Measurements from ENCODE around the gene CLCN5. TPM values are rescaled to one million over a fixed set of nuclear protein-coding genes. Genes with fewer than 3 reads are reported as not detected.

The CLCN5 gene
- total and polyA plus RNA-seq, 2 of the 13 experiments (the other 11 are each of a cell fraction or from before 2014, with no cell fraction given), result 7.8 to 27.3 TPM

DNA sequence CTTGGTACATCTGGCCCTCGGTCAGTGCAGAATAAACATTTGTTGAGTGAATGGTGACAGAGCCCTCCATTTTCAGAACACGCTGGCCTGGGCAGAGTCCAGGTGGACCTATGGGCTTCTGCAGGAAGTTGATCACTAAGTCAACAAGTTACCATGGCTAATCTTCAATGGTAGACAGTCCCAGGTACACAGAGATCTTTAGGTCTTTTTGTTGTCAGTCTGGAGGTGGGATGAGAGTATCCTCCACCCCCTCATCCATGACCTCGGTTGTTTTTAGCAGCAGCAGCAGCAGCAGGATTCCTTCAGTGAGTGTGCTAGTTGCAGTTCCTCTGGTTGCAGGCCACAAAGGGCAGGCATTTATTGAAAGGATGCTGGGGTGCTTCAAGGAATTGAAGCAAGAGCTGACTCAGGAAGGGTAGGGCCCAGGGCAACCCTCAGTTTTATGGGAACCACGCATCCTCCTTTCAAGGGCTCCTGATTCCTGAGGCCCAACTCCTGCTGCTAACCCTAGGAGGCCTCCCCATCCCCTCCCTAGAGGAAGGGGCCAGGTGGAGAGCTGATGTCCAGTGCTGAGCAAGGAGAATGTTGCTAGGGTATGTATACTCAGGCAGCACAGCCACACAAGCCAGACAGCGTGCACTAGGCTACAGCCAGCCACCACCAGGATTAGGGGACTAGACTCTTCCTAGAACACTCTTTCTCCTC, 44.8 kb upstream of the CLCN5 start (continued):
- TF ChIP-seq, protein P1, sequence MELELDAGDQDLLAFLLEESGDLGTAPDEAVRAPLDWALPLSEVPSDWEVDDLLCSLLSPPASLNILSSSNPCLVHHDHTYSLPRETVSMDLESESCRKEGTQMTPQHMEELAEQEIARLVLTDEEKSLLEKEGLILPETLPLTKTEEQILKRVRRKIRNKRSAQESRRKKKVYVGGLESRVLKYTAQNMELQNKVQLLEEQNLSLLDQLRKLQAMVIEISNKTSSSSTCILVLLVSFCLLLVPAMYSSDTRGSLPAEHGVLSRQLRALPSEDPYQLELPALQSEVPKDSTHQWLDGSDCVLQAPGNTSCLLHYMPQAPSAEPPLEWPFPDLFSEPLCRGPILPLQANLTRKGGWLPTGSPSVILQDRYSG (CRISPR knock-in tag; IDR thresholded peaks at IDR 0.05), result no peak
- TF ChIP-seq, protein P2, sequence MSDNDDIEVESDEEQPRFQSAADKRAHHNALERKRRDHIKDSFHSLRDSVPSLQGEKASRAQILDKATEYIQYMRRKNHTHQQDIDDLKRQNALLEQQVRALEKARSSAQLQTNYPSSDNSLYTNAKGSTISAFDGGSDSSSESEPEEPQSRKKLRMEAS (IDR thresholded peaks at IDR 0.05), result peak; percentile 52; the same call in 1 of the 2 replicates
- no peak for TF ChIP-seq NRL (CRISPR knock-in tag; IDR thresholded peaks at IDR 0.05; ENCODE audit: borderline replicate concordance)
- TF ChIP-seq ZFP62 (CRISPR knock-in tag; IDR thresholded peaks at IDR 0.05), result no peak
- TF ChIP-seq KDM6A (CRISPR knock-in tag; IDR thresholded peaks at IDR 0.05; ENCODE audit: low read depth), result peak; percentile 22; the same call in 1 of the 2 replicates
- TF ChIP-seq SP2 (CRISPR knock-in tag; IDR thresholded peaks at IDR 0.05), result no peak
- no peak for TF ChIP-seq U2AF2 (IDR thresholded peaks at IDR 0.05; ENCODE audit: low read depth, low read length)
- no peak for TF ChIP-seq ZNF274 (CRISPR knock-in tag; IDR thresholded peaks at IDR 0.05)
- TF ChIP-seq, protein P3, sequence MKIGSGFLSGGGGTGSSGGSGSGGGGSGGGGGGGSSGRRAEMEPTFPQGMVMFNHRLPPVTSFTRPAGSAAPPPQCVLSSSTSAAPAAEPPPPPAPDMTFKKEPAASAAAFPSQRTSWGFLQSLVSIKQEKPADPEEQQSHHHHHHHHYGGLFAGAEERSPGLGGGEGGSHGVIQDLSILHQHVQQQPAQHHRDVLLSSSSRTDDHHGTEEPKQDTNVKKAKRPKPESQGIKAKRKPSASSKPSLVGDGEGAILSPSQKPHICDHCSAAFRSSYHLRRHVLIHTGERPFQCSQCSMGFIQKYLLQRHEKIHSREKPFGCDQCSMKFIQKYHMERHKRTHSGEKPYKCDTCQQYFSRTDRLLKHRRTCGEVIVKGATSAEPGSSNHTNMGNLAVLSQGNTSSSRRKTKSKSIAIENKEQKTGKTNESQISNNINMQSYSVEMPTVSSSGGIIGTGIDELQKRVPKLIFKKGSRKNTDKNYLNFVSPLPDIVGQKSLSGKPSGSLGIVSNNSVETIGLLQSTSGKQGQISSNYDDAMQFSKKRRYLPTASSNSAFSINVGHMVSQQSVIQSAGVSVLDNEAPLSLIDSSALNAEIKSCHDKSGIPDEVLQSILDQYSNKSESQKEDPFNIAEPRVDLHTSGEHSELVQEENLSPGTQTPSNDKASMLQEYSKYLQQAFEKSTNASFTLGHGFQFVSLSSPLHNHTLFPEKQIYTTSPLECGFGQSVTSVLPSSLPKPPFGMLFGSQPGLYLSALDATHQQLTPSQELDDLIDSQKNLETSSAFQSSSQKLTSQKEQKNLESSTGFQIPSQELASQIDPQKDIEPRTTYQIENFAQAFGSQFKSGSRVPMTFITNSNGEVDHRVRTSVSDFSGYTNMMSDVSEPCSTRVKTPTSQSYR (CRISPR knock-in tag; IDR thresholded peaks at IDR 0.05; ENCODE audit: borderline replicate concordance), result no peak
- TF ChIP-seq SOX5 (CRISPR knock-in tag; IDR thresholded peaks at IDR 0.05; ENCODE audit: borderline replicate concordance), result peak; percentile 69; the same call in 1 of the 2 replicates
- no peak for TF ChIP-seq NR2F1 (CRISPR knock-in tag; IDR thresholded peaks at IDR 0.05)
- no peak for TF ChIP-seq ZNF550 (CRISPR knock-in tag; IDR thresholded peaks at IDR 0.05; ENCODE audit: borderline replicate concordance)
- TF ChIP-seq ZSCAN9 (CRISPR knock-in tag; IDR thresholded peaks at IDR 0.05; ENCODE audit: borderline replicate concordance), result no peak
- TF ChIP-seq, protein P4, sequence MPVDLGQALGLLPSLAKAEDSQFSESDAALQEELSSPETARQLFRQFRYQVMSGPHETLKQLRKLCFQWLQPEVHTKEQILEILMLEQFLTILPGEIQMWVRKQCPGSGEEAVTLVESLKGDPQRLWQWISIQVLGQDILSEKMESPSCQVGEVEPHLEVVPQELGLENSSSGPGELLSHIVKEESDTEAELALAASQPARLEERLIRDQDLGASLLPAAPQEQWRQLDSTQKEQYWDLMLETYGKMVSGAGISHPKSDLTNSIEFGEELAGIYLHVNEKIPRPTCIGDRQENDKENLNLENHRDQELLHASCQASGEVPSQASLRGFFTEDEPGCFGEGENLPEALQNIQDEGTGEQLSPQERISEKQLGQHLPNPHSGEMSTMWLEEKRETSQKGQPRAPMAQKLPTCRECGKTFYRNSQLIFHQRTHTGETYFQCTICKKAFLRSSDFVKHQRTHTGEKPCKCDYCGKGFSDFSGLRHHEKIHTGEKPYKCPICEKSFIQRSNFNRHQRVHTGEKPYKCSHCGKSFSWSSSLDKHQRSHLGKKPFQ (CRISPR knock-in tag; IDR thresholded peaks at IDR 0.05; ENCODE audit: insufficient replicate concordance), result peak; percentile 60
- TF ChIP-seq ZNF883 (CRISPR knock-in tag; IDR thresholded peaks at IDR 0.05; ENCODE audit: not compliant biosample characterization), result no peak
- no peak for TF ChIP-seq ZNF333 (CRISPR knock-in tag; IDR thresholded peaks at IDR 0.05; ENCODE audit: borderline replicate concordance)
- TF ChIP-seq SMAD1 (CRISPR knock-in tag; IDR thresholded peaks at IDR 0.05; ENCODE audit: borderline replicate concordance, low read depth), result no peak
- peak; percentile 55; the same call in 1 of the 2 replicates for TF ChIP-seq MIXL1 (CRISPR knock-in tag; IDR thresholded peaks at IDR 0.05)
- no peak for TF ChIP-seq TCF7L2 (IDR thresholded peaks at IDR 0.05; ENCODE audit: low read depth, low read length)
- TF ChIP-seq ZNF510 (CRISPR knock-in tag; IDR thresholded peaks at IDR 0.05; ENCODE audit: low read depth), result no peak
- no peak for TF ChIP-seq ZFP36 (IDR thresholded peaks at IDR 0.05; ENCODE audit: borderline replicate concordance, low read depth, low read length, partially characterized antibody)
- peak; percentile 66; the same call in 1 of the 2 replicates for TF ChIP-seq ZNF430 (CRISPR knock-in tag; IDR thresholded peaks at IDR 0.05)
- TF ChIP-seq, protein P5, sequence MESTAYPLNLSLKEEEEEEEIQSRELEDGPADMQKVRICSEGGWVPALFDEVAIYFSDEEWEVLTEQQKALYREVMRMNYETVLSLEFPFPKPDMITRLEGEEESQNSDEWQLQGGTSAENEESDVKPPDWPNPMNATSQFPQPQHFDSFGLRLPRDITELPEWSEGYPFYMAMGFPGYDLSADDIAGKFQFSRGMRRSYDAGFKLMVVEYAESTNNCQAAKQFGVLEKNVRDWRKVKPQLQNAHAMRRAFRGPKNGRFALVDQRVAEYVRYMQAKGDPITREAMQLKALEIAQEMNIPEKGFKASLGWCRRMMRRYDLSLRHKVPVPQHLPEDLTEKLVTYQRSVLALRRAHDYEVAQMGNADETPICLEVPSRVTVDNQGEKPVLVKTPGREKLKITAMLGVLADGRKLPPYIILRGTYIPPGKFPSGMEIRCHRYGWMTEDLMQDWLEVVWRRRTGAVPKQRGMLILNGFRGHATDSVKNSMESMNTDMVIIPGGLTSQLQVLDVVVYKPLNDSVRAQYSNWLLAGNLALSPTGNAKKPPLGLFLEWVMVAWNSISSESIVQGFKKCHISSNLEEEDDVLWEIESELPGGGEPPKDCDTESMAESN (CRISPR knock-in tag; conservative IDR thresholded peaks at IDR 0.05), result no peak
